Activated T-helper 1 cell treated with anti-CD3 and anti-CD28 coated beads, Interleukin-12 subunit alpha, Interleukin-12 subunit beta, Interleukin-2, Interleukin-4 antibody, amounts not matched to agents 30 ng/mL and 10 ng/mL and 1 ng/mL, durations not matched to agents 14 hours and 24 hours and 36 hours (primary cell): Measurements from ENCODE around the gene CELF1. TPM values are rescaled to one million over a fixed set of nuclear protein-coding genes. Genes with fewer than 3 reads are reported as not detected.

Experiments used
- DNase-seq: peaks from one replicate; pipeline ENCODE4 v3.0.0; 2021; ENCODE audit warnings: low spot score
- H3K27ac Mint-ChIP-seq: one replicate; pipeline ENCODE4 v1.8.0; 2021; ENCODE audit warnings: mild to moderate bottlenecking, mixed read lengths
- H3K27me3 Mint-ChIP-seq: one replicate; pipeline ENCODE4 v1.8.0; 2022; ENCODE audit warnings: mild to moderate bottlenecking, moderate library complexity, mixed read lengths; ENCODE audit not compliant: insufficient read depth
- H3K36me3 Mint-ChIP-seq: one replicate; pipeline ENCODE4 v1.8.0; 2021; ENCODE audit warnings: low read depth, mixed read lengths
- H3K4me1 Mint-ChIP-seq: one replicate; pipeline ENCODE4 v1.8.0; 2021; ENCODE audit warnings: low read depth, mixed read lengths
- H3K4me3 Mint-ChIP-seq: one replicate; pipeline ENCODE4 v1.8.0; 2021; ENCODE audit warnings: mild to moderate bottlenecking, moderate library complexity, mixed read lengths
- H3K9me3 Mint-ChIP-seq: one replicate; pipeline ENCODE4 v1.8.0; 2021; ENCODE audit warnings: mixed read lengths
- intact Hi-C: fragments of 100-400 bp; cut with micrococcal nuclease; formaldehyde crosslinking; loops from one replicate; pipeline ENCODE4 v1.15.1; 2024
- total RNA-seq: library from RNA; stranded (reverse); gene quantifications from 2 replicates; pipeline ENCODE4 v1.2.3, GENCODE V29; 2022

The CELF1 gene
- total RNA-seq, 1 donor from 2014 or later: 148 TPM

DNA sequence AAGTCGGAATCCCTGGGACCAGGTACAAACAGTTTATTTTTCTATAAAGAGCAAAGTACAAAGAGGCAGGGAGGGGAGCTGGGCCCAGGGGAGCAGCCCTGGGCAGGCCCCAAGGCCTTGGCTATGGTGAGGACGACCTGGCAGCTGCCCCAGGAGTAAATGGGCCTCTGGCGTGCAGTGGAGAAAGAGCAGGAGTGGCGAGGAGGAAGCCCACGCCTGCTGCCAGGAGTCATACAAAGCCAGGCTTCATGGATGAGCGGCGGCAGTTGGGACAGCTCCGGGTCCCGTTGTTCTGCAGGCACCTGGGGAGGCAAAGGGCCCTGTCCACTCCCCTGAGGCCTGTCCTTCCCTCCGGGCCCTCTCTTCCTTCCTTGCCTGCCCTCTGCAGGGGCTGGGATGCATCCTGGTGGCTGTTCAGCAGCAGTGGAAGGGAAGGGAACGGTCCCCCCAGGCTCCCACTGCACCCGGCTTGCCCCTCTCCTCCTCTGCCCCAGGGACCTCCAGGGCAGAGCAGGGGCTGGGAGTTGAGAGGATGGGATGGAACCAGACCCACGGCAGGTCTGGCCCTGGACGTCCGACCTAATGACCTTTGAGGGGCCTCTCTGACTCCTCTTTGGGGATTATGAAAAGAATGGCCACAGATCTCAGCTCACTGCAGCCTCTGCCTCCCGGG is 115.0 kb downstream of the CELF1 start:
- no peaks in the 10 kb centered on the region for H3K27me3 Mint-ChIP-seq
- no peaks in the 10 kb centered on the region for H3K4me1 Mint-ChIP-seq
- H3K27ac Mint-ChIP-seq: no peak overlapping the region
- intact Hi-C loops: no loop called here
- no peak overlapping the region for H3K4me3 Mint-ChIP-seq
- DNase-seq: no peak
- H3K36me3 Mint-ChIP-seq: no peaks in the 10 kb centered on the region
- H3K9me3 Mint-ChIP-seq: no peaks in the 10 kb centered on the region

DNA sequence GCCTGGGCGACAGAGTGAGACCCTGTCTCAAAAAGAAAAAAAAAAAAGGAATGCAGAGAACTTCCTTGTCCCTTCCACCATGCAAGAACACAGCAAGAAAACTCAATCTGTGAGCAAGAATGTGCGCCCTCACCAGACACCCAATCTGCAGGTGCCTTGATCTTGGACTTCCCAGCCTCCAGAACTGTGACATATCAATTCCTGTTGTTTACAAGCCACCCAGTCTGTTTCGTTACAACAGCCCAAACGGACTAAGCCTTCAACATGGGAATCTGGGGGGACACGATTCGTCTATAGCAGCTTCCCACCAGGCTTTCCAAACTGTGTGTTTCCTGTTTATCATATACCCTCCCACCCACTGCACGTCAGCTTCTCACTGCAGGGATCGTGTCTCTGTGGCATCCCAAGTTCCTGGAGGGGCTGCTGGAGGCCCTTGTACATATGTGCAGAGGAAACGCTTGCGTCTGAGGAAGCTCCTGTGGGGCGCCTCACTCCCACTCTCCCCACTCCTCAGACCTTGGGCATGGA is 115.7 kb downstream of the CELF1 start:
- intact Hi-C loops: no loop called here
- no peaks in the 10 kb centered on the region for H3K4me1 Mint-ChIP-seq
- H3K27me3 Mint-ChIP-seq: no peaks in the 10 kb centered on the region
- no peaks in the 10 kb centered on the region for H3K9me3 Mint-ChIP-seq
- no peaks in the 10 kb centered on the region for H3K36me3 Mint-ChIP-seq
- H3K27ac Mint-ChIP-seq: no peak overlapping the region
- no peak for DNase-seq
- H3K4me3 Mint-ChIP-seq: no peak overlapping the region

DNA sequence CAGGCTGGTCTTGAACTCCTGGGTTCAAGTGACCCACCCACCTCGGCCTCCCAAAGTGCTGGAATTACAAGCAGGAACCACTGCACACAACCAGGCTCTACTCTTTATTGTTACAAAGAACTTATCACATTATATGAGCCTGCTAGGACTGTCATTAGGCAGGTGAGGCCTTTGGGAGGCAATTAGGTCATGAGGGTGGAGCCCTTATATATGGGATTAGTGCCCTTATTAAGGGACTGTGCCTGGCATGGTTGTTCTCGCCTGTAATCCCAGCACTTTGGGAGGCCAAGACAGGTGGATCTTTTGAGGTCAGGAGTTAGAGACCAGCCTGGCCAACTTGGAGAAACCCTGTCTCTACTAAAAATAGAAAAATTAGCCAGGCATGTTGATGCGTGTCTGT is 116.2 kb downstream of the CELF1 start:
- DNase-seq: no peak
- Mint-ChIP-seq H3K27me3 (no peaks in the 10 kb centered on the region), H3K36me3 (no peaks in the 10 kb centered on the region), H3K4me1 (no peaks in the 10 kb centered on the region), H3K9me3 (no peaks in the 10 kb centered on the region), H3K4me3 (no peak overlapping the region), H3K27ac (no peak overlapping the region)
- intact Hi-C loops: no loop called here

DNA sequence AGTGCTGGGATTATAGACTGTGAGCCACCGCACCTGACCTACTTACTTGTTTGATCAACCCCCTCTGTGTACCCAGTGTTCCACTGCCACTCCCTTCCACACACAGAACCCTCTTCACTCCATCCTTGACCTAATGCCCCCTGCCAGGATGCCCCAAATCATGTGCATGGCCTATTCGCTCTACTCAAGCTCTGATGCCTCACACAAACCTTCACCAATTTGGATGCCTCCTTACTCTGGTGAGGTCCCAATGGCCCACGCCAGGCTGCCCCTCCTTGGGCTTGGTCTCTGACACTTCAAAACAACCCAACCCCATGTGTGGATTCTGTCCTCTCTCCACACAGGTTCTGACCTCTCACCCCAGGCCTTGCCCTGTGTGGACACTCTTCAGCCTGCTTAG is 117.2 kb downstream of the CELF1 start:
- no peak for DNase-seq
- no peak overlapping the region for H3K4me3 Mint-ChIP-seq
- H3K27ac Mint-ChIP-seq: no peak overlapping the region
- no peaks in the 10 kb centered on the region for H3K36me3 Mint-ChIP-seq
- intact Hi-C loops: no loop called here
- H3K9me3 Mint-ChIP-seq: no peaks in the 10 kb centered on the region
- H3K4me1 Mint-ChIP-seq: no peaks in the 10 kb centered on the region
- no peaks in the 10 kb centered on the region for H3K27me3 Mint-ChIP-seq

DNA sequence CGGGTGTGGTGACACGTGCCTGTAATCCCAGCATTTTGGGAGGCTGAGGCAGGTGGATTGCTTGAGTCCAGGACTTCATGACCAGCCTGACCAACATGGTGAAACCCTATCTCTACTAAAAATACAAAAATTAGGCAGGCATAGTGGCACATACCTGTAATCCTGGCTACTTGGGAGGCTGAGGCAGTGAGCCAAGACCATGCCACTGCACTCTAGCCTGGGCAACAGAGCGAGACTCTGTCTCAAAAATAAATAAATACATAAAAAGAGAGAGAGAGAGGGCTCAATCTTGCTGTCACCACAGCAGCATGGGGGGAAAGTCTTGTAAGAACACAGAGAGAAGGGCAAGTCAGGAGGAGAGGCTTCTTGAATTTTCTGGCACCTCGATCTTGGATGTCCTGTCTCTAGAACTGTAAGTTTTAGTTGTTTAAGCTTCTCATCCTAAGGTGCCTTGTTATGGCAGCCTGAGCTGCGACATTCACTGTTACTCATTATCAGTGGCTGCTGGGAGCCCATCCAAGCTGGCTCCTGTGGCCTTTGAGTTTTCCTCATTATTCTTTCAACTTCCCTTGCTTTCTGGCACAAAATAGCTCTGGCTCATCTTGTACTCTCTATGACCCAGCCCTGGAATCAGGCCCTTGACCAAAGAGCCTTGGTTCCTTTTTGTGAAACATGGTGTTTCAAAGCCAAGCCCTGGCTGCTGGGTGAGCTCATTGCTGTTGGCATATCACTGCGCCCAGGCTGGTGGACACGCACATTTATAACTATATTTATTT is 118.7 kb downstream of the CELF1 start:
- H3K4me1 Mint-ChIP-seq: no peaks in the 10 kb centered on the region
- no peaks in the 10 kb centered on the region for H3K36me3 Mint-ChIP-seq
- H3K4me3 Mint-ChIP-seq: no peak overlapping the region
- H3K9me3 Mint-ChIP-seq: no peaks in the 10 kb centered on the region
- no peaks in the 10 kb centered on the region for H3K27me3 Mint-ChIP-seq
- DNase-seq: no peak
- intact Hi-C loops: no loop called here
- H3K27ac Mint-ChIP-seq: no peak overlapping the region

DNA sequence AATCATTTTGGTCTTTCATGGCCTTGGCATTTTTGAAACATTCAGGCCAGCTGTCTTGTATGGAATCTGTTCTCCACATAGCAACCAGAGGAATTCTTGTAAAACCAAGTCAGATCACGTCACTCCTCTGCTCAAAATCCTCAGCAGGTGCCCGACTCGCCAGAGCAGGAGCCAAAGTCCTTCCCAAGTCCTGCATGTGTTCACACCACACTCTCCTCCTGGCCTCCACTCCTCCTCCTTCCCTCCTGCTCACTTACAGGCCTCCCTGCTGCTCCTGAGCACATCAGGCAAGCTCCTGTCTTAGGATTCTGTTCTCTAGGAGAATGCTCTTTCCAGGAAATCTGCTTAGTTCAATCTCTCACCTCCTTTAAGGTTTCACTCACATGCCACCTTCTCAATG is 119.8 kb downstream of the CELF1 start:
- H3K27ac Mint-ChIP-seq: no peak overlapping the region
- H3K4me3 Mint-ChIP-seq: no peak overlapping the region
- intact Hi-C loops: no loop called here
- H3K9me3 Mint-ChIP-seq: no peaks in the 10 kb centered on the region
- no peak for DNase-seq
- no peaks in the 10 kb centered on the region for H3K36me3 Mint-ChIP-seq
- H3K4me1 Mint-ChIP-seq: no peaks in the 10 kb centered on the region
- H3K27me3 Mint-ChIP-seq: no peaks in the 10 kb centered on the region

DNA sequence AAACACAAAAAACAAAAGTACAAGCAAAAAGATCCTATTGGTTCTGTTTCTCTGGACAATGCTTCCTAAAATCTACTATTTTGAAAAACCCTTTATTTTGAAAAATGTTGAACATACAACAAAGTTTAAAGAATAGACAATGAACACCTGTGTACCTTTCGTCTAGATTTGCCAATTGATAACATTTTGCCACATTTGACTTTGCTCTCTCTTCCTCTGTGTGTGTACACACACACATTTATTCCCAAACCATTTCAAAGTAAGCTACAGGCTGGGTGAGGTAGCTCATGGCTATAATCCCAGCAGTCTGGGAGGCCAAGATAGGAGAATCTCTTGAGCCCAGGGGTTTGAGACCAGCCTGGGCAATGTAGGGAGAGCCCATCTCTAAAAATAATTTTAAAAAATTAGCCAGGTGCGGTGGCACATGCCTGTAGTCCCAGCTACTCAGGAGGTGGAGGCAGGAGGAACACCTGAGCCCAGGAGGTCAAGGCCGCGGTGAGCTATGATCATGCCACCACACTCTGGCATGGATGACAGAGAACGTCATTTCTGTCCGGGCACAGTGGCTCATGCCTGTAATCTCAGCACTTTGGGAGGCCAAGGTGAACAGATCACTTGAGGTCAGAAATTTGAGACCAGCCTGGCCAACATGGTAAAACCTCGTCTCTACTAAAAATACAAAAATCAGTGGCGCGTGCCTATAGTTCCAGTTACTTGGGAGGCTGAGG is 121.4 kb downstream of the CELF1 start:
- H3K27ac Mint-ChIP-seq: no peak overlapping the region

DNA sequence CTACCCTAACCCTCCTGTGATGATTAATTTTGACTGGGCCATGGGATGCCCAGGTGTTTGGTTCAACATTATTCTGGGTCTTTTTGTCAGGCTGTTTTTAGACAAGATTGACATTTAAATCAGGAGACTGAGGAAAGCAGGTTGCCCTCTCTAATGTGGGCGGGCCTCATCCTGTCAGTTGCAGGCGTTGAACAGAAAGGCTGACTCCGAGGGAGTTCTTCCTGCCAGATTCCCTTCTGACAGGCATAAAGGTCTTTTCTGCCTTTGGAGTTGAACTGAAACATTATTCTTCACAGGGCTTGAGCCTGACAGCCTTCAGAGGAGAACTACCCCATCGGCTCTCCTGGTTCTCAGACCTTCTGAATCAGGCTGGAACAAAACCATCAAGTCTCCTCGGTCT is 122.4 kb downstream of the CELF1 start:
- no peaks in the 10 kb centered on the region for H3K27me3 Mint-ChIP-seq

More for the DNA sequence above, 121.4 kb downstream of the CELF1 start:
- DNase-seq: no peak
- intact Hi-C loops: no loop called here
- Mint-ChIP-seq H3K4me1 (peaks cover 9% of the 10 kb centered on the region), H3K27me3 (no peaks in the 10 kb centered on the region), H3K4me3 (no peak overlapping the region), H3K36me3 (no peaks in the 10 kb centered on the region), H3K9me3 (no peaks in the 10 kb centered on the region)

DNA sequence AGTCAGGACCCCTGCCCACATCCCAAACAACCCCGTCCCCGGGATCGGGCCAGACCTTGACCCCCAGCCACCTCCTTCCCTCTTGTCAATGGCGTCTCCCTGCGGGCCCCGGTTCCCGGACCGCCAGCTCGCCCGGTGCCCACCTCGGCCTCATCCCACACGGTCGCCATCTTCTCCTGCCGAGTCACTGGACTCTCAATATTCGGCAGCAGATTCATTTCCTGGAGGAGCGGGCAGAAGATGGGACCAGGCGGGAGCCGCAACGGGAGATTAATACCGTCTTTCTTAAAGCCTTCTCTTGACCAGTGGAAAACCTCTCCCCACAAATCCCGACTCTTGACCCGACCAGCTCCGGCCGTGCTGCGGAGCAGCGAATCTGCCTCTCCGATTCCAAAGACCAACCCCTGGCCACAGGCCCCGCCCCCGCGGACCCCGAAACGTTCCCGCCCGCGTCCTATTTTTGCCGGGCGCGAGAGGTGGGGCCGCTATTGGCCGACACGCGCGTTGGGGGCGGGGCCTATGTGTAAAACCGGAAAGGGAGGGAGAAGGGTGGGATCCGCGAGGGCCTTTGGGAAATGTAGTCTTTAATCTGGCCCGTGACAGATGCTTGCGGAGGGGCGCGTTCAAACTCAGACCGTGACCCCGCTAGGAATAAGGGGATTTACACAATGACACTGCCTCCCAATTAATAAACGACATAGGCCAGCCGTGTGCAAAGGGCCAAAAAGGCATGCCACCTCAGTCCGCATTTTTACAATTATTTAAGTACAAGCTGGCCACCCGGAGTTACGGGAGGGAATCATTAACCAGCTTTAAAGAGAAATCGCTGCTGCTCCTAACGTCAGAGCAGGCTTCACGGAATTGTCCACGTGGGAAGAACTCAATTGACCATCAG is 126.6 kb downstream of the CELF1 start, which contains the start of gene PSMC3:
Gene PSMC3 (minus strand): TSS at position 378 of the 895 bp plus-strand sequence. CDS start 160 bp downstream, at position 218.
- H3K9me3 Mint-ChIP-seq: no peaks in the 10 kb centered on the region
- peaks cover 28% of the 10 kb centered on the region for H3K4me1 Mint-ChIP-seq
- peak; percentile 96 for DNase-seq
- H3K27ac Mint-ChIP-seq: peak within 1 kb of the TSS; percentile 96
- peaks cover 33% of the 10 kb centered on the region for H3K36me3 Mint-ChIP-seq
- peak within 1 kb of the TSS; percentile 95 for H3K4me3 Mint-ChIP-seq
- intact Hi-C loops: loop anchor here (1.0 to 5.0 kb wide), 16 partner anchors 18 to 1510 kb away; partner anchors contain the start of genes ACP2, AGBL2, ARFGAP2 and ARHGAP1
- H3K27me3 Mint-ChIP-seq: no peaks in the 10 kb centered on the region

More for the DNA sequence above, 122.4 kb downstream of the CELF1 start:
- no peaks in the 10 kb centered on the region for H3K9me3 Mint-ChIP-seq
- H3K36me3 Mint-ChIP-seq: peaks cover 6% of the 10 kb centered on the region
- intact Hi-C loops: no loop called here
- H3K4me3 Mint-ChIP-seq: no peak overlapping the region
- H3K27ac Mint-ChIP-seq: no peak overlapping the region
- no peak for DNase-seq
- peaks cover 10% of the 10 kb centered on the region for H3K4me1 Mint-ChIP-seq

DNA sequence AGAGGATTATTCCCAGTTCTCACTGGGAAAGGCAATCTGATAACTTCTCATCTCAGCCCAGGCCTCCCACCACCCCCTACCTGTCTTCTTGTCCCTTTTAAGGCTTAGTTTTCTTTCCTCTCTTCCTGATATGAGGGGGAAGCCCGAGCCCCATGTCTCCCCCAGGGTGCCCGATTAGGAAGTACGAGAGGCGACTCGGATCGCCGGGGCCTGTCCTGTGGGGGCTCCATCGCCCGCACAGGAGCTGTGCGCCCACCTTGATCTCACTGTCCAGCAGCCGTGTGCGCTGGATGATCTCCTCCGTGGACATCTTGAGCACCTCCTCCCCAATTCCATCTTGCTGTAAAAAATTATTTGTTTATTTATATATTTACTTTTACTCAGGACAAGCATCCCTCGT is 127.3 kb downstream of the CELF1 start:
- H3K36me3 Mint-ChIP-seq: peaks cover 36% of the 10 kb centered on the region
- H3K27ac Mint-ChIP-seq: peak overlapping the region; percentile 96
- H3K4me1 Mint-ChIP-seq: peaks cover 28% of the 10 kb centered on the region
- no peak for DNase-seq
- H3K9me3 Mint-ChIP-seq: no peaks in the 10 kb centered on the region
- H3K27me3 Mint-ChIP-seq: no peaks in the 10 kb centered on the region
- H3K4me3 Mint-ChIP-seq: peak overlapping the region; percentile 95
- intact Hi-C loops: loop anchor here (1.0 to 5.0 kb wide), 16 partner anchors 17 to 1509 kb away; partner anchors contain the start of genes ACP2, AGBL2, ARFGAP2 and ARHGAP1

DNA sequence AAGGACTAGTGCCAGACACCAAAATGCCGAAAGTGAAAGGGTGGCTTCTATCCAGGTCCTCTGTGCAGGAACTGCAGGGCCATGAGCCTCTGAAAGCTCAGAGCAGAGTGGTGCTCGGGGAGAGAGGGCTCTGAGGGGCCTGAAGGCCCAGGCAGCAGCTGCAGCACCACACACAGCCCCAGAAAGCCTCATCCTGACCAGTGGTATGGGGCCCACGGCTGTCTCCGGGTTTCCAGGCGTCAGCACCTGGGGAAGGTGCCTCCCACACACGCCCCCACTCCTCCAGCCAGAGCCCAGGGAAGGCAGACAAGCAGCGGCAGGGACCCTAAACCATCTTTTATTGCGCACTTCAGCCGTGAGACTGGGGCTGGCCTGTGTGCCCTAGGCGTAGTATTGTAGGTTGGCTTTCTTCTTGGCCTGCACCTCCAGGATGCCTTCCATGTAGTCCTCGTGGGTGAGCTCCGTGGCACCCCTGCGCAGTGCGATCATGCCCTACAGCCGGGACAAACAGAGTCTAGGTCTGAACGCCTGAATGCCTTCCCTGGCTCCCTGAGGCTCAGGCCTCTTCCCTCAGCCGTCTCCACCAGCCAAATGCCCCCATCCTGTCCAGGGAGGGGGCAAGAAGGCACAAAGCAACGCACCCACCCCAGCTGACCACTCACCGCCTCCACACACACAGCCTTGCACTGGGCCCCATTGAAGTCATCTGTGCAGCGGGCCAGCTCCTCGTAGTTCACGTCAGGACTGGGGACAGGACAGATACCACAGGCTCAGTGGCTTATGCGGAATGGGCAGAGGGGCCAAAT is 134.3 kb downstream of the CELF1 start:
- DNase-seq: no peak
- H3K4me1 Mint-ChIP-seq: no peaks in the 10 kb centered on the region
- intact Hi-C loops: no loop called here
- H3K27me3 Mint-ChIP-seq: no peaks in the 10 kb centered on the region
- no peaks in the 10 kb centered on the region for H3K9me3 Mint-ChIP-seq
- peaks cover 36% of the 10 kb centered on the region for H3K36me3 Mint-ChIP-seq
- H3K4me3 Mint-ChIP-seq: no peak overlapping the region
- H3K27ac Mint-ChIP-seq: no peak overlapping the region
